HG03039 (cell line): Measurements from ENCODE around the gene SERPINA12.

Experiments used
- ATAC-seq: cut with Tn5 transposase; IDR thresholded peaks from one replicate; pipeline ENCODE4 v1.9.1; 2021; ENCODE audit warnings: mild to moderate bottlenecking, moderate library complexity; ENCODE audit not compliant: unreplicated experiment

The SERPINA12 gene

GRCh38 chr14:94509356-94509755, at the start of gene SERPINA12:
Gene SERPINA12 (minus strand): TSS chr14:94509469. CDS start chr14:94498397, 11,072 bp downstream.
- no peak for ATAC-seq

- no peak for ATAC-seq
Observed at GRCh38 chr14:94558842-94559241, 49.6 kb upstream of the SERPINA12 start.

GRCh38 chr14:94557327-94557726, 48.1 kb upstream of the SERPINA12 start:
- ATAC-seq = no peak

GRCh38 chr14:94555991-94556390, 46.7 kb upstream of the SERPINA12 start:
- no peak for ATAC-seq

GRCh38 chr14:94550041-94550440, 40.8 kb upstream of the SERPINA12 start:
- ATAC-seq = no peak

GRCh38 chr14:94548999-94549985, 40.0 kb upstream of the SERPINA12 start:
- ATAC-seq = no peak

GRCh38 chr14:94548131-94548998, 39.1 kb upstream of the SERPINA12 start:
- ATAC-seq = no peak

GRCh38 chr14:94547726-94548125, 38.5 kb upstream of the SERPINA12 start:
- ATAC-seq = no peak

- ATAC-seq = no peak
Observed at GRCh38 chr14:94547151-94547680, 37.9 kb upstream of the SERPINA12 start.

- ATAC-seq = no peak
Observed at GRCh38 chr14:94545131-94545841, 36.0 kb upstream of the SERPINA12 start.

GRCh38 chr14:94544726-94545125, 35.5 kb upstream of the SERPINA12 start:
- ATAC-seq = no peak

- ATAC-seq = no peak
Observed at GRCh38 chr14:94543449-94544124, 34.3 kb upstream of the SERPINA12 start.

GRCh38 chr14:94542811-94543440, 33.7 kb upstream of the SERPINA12 start:
- ATAC-seq = no peak

- ATAC-seq = no peak
Observed at GRCh38 chr14:94542111-94542810, 33.0 kb upstream of the SERPINA12 start.

- no peak for ATAC-seq
Observed at GRCh38 chr14:94541234-94541975, 32.1 kb upstream of the SERPINA12 start.

- no peak for ATAC-seq
Observed at GRCh38 chr14:94540031-94540794, 30.9 kb upstream of the SERPINA12 start.

GRCh38 chr14:94539181-94539580, 29.9 kb upstream of the SERPINA12 start:
- ATAC-seq = no peak
